ENCODE data around the gene RTP3. TPM values are rescaled to one million over a fixed set of nuclear protein-coding genes. Genes with fewer than 3 reads are reported as not detected.

Gene RTP3
- total and polyA plus RNA-seq, 2 of the 8 experiments (the other 6 are each of a cell fraction or from before 2014, with no cell fraction given) = 0.08 TPM; not detected in 1

DNA sequence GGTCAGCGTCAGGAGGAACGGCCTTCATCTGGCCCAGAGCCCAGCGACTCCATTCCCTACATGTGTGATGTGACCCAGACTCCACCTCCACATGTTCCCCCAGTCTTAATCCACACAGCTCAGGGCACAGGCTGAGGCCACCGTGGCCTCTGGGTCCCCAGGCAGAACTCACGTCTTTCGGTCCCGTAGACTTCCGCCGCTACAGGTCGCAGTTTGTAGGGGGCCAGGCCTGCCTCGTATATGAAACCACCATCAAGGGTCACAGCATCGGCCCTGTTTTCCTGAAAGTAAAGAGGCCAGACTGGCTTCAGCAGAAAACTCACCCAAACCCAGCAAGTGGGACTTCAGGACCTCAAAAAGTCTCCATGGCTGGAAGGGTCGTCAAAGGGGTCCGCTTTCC lies 41.7 kb upstream of the RTP3 start:
- Histone ChIP-seq H3K4ac (replicated peaks; ENCODE audit: insufficient read length, low read depth, low read length) (no peak overlapping the region), H3K23me2 (ENCODE audit: low read depth, low read length) (no peaks in the 10 kb centered on the region), H2BK120ac (replicated peaks; ENCODE audit: low read depth, low read length) (no peak overlapping the region), H3K27ac (ENCODE audit: low read depth, low read length) (no peak overlapping the region), H2BK20ac (ENCODE audit: low read length) (no peak overlapping the region), H2AFZ (ENCODE audit: low read length) (no peak overlapping the region), H3K36me3 (ENCODE audit: control insufficient read depth in 2 of 4, insufficient read depth in 4 of 4, low read length in 3 of 4) (no peaks in the 10 kb centered on the region), H3K79me1 (ENCODE audit: low read depth, low read length) (no peaks in the 10 kb centered on the region), H3K56ac (replicated peaks; ENCODE audit: insufficient read length, low read depth, low read length) (no peak overlapping the region), H4K8ac (ENCODE audit: extremely low read depth, insufficient read depth, low read length) (no peak overlapping the region), H3K14ac (ENCODE audit: insufficient read length) (no peak overlapping the region), H2BK12ac (ENCODE audit: low read depth, low read length) (no peak overlapping the region), H2AK5ac (ENCODE audit: low read depth, low read length) (no peak overlapping the region), H3K18ac (ENCODE audit: extremely low read depth, low read length) (no peak overlapping the region), H2BK5ac (ENCODE audit: low read depth, low read length) (no peak overlapping the region), H4K20me1 (replicated peaks in 1 of 2; ENCODE audit: control insufficient read depth in 1 of 2, insufficient read depth in 2 of 2, low read length in 2 of 2) (no peaks in the 10 kb centered on the region), H3K23ac (ENCODE audit: insufficient read length) (no peak overlapping the region), H4K91ac (replicated peaks; ENCODE audit: insufficient read length, low read length) (no peak overlapping the region), H3K4me2 (ENCODE audit: insufficient read depth in 1 of 2, low read depth in 2 of 2, low read length in 2 of 2) (no peak overlapping the region), H3K9me3 (ENCODE audit: insufficient read depth in 2 of 2, low read depth in 1 of 2, low read length in 1 of 2) (no peaks in the 10 kb centered on the region), H3K4me1 (replicated peaks in 1 of 4; ENCODE audit: control insufficient read depth in 3 of 4, insufficient read depth in 4 of 4, low read length in 3 of 4) (no peaks in the 10 kb centered on the region), H4K5ac (ENCODE audit: insufficient read length, low read depth, low read length) (no peak overlapping the region), H3K9ac (replicated peaks in 1 of 4; ENCODE audit: extremely low read depth in 1 of 4, low read depth in 3 of 4, low read length in 3 of 4) (no peak overlapping the region), H3K79me2 (ENCODE audit: control insufficient read depth in 1 of 2, insufficient read depth in 2 of 2, low read length in 2 of 2) (no peaks in the 10 kb centered on the region), H2BK15ac (ENCODE audit: low read length) (no peak overlapping the region), H3K4me3 (ENCODE audit: extremely low read depth in 1 of 4, insufficient read depth in 2 of 4, low read depth in 3 of 4, low read length in 4 of 4) (no peak overlapping the region), H3K27me3 (replicated peaks in 1 of 4; ENCODE audit: control insufficient read depth in 3 of 4, extremely low read depth in 1 of 4, insufficient read depth in 3 of 4, low read length in 3 of 4) (no peaks in the 10 kb centered on the region)
- FAIRE-seq = no peak
- ChIA-PET CTCF (ENCODE audit: partially characterized antibody) (interaction anchor here (0.7 to 1.3 kb wide), 2 partner anchors 173 to 215 kb away, joined by 3 to 4 read pairs; no protein-coding TSS in a partner anchor), POLR2A (ENCODE audit: partially characterized antibody) (no interaction called here)
- no peak for DNase-seq (ENCODE audit: low read depth in 1 of 2, low spot score in 2 of 2)
- WGBS, 2 experiments (ENCODE audit: extremely low coverage in 1 of 2, insufficient coverage in 1 of 2, insufficient read length in 1 of 2, insufficient replicate concordance in 2 of 2, low coverage in 1 of 2, low lambda C conversion rate in 2 of 2, missing lambda C conversion rate in 1 of 2) = 92% methylated on average over 14 of the region's 14 CpGs; no CpG with 5 or more reads in 1 of the 2 experiments
